GM19023 (cell line): ENCODE data around the gene SETMAR.

Experiments used
- ATAC-seq: cut with Tn5 transposase; IDR thresholded peaks from one replicate; pipeline ENCODE4 v1.9.1; 2021; ENCODE audit warnings: mild to moderate bottlenecking, moderate library complexity; ENCODE audit not compliant: unreplicated experiment

Gene SETMAR

GRCh38 chr3:4351164-4351855 lies 48.1 kb downstream of the SETMAR start:
- ATAC-seq, result peak; percentile 60

DNA sequence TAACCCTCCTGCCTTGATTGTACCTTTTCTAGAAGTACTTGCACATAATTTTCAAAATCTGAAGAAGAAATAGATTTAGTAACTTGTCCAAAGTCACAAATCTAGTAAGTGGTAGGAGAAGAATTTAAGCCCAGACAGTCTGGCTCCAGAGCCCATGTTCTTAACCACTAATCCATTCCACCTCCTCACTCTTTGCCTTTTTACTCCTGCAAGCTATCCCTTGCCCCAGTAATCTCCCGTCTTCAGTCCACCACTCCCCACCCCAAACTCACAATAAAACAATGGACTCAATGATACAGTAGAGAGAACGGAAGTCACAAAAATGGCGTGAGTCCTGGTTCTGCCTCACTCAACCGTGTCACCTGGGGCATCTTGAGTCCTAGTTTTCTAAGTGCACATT lies 48.7 kb downstream of the SETMAR start:
- no peak for ATAC-seq

DNA sequence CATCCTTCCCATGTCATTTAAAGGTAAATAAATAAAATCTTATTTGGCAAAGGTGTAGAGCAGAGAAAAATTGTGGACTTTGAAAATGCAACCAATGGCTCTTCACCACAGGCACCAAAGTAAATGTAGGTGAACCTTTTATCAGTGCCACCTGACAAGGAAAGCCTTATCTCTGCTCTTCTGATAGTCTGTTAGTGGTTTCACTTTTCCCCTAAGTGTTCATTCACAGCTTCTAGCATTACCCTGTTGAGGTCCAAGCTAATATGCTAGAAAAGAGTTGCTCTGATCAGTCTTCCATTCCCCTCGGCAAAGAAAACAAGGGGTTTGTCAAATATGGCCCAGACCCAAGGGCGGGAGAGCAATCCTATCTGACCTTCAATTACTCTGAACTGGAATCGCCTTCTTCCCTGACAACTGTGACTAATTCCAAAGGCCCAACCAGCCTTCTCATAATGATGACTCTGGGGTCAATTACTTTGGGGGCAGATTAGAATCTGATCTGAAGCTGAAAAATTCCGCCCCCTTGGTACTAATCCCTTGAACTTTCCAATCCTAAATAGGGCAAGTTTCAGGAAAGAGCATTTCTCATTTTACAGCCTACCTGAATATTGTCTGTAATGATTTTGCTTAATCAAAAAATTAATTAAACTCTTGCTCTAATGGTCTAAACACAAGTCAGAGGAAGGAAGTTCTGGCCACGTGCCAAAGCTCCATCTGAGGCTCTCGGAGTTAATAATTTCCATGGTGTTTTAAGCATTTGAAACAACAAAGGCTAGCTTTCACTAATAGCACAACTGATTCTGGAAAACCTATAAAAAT lies 52.4 kb downstream of the SETMAR start:
- no peak for ATAC-seq

DNA sequence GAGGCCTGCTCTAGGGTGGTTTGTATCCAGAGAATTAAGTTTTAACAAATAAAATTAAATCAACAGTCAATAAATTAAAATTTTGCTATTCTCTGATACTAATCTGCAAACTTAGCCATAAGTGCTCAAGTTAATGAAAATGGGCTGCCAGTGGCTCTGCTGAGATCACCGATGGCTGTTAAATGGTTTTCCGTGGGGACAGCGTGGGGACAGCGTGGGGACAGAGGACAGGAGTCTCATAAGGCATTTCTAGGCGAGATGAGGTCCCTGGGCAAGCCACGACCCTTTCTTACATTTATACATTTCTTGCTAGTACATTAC lies 53.0 kb downstream of the SETMAR start:
- ATAC-seq, result no peak

GRCh38 chr3:4356546-4357410 lies 53.6 kb downstream of the SETMAR start:
- no peak for ATAC-seq

GRCh38 chr3:4358273-4358672 lies 55.1 kb downstream of the SETMAR start:
- no peak for ATAC-seq

GRCh38 chr3:4359805-4360502 lies 56.8 kb downstream of the SETMAR start:
- ATAC-seq, result no peak

DNA sequence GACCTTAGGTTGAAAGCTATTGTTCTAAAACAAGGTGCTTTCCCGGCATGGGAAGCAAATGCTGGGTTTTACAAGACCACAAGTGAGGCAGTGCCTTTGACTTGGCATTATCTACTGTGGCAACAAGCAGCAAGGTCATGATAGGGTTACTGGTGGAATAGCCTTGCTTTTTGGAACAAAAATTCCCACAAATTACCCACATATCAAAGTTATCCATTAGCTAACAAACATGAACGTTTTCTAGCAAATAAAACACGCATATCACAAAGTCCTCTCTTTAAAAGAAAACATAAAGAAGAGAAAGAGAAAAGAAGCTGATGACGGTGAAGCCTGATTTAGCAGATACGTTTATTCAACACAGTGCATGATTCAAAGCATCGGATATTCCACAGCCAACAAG lies 57.6 kb downstream of the SETMAR start:
- ATAC-seq, result no peak

DNA sequence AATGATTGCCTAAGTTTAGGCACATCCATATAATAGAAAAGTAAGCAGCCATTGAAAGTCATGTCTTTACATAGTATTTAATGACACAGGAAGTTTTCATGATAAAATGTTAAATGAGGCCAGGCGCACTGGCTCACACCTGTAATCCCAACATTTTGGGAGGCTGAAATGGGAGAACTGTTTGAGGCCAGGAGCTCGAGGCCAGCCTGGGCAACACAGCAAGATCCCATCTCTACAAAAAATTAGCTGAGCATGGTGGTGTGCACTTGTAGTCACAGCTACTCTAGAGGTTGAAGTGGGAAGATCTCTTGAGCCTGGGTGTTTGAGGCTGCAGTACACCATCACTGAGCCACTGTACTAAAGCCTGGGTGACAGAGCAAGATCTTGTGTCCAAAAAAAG lies 59.4 kb downstream of the SETMAR start:
- no peak for ATAC-seq
